GM18517 (cell line): ENCODE data around the gene EEF1G.

Experiments used
- ATAC-seq: cut with Tn5 transposase; IDR thresholded peaks from one replicate; pipeline ENCODE4 v1.9.1; 2021; ENCODE audit warnings: mild to moderate bottlenecking, moderate library complexity; ENCODE audit not compliant: unreplicated experiment

The EEF1G gene

GRCh38 chr11:62542111-62542745 lies 31.5 kb downstream of the EEF1G start:
- ATAC-seq, result no peak

- peak; percentile 56 for ATAC-seq
These were observed 32.6 kb downstream of the EEF1G start for GRCh38 chr11:62540804-62541701.

GRCh38 chr11:62539238-62539925 lies 34.3 kb downstream of the EEF1G start:
- no peak for ATAC-seq

- no peak for ATAC-seq
These were observed 35.0 kb downstream of the EEF1G start for GRCh38 chr11:62538470-62539237.

GRCh38 chr11:62536301-62536957 lies 37.3 kb downstream of the EEF1G start:
- ATAC-seq, result no peak

DNA sequence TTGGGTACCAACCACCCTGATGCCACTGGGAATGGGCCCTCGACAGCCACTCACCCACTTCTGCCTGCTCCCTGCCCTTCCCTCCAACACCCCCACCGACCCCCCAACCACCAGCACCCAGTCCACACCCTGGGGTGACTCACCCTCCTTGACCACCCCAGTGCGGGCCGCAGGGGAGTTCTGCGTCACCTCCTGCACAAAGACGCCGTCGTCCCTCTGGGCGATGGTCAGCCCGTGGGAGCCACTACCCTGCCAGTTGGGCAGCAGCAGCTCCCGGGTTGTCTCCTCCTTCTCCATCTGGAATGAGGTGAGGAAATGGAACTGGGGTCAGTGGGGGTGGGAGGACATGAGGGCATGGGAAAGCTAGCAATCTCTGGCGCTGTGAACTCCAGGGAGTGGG lies 37.9 kb downstream of the EEF1G start:
- ATAC-seq, result no peak

DNA sequence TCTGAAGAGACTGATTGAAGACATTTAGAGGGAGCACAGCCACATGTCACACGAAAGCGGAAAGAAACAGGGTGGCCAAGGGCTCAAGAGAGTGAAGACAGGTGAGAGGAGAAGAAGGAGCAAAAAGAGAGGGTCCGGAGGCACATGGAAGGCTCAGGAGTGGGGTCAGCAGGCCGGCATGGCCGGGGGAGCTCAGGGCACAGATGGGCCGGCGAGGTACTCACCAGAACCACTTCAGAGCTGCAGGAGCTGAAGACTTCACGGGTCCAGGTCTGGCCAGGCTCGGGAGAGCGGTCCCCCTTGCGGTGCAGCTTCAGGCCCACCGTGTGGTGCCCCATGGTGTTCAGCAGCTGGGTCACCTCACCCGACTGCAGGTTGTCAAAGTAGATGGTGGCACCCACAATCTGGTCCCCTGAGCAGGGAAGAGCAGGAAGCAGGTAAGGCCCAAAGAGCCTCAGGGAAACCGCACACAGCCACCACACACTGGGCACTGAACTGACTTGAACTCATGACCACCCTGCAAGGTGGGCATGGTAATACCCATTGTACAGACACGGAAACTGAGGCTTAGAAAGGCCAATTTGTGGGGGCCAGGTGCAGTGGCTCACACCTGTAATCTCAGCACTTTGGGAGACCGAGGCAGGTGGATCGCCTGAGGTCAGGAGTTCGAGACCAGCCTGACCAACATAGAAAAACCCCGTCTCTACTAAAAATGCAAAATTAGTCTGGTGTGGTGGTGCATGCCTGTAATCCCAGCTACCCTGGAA lies 38.7 kb downstream of the EEF1G start:
- no peak for ATAC-seq

DNA sequence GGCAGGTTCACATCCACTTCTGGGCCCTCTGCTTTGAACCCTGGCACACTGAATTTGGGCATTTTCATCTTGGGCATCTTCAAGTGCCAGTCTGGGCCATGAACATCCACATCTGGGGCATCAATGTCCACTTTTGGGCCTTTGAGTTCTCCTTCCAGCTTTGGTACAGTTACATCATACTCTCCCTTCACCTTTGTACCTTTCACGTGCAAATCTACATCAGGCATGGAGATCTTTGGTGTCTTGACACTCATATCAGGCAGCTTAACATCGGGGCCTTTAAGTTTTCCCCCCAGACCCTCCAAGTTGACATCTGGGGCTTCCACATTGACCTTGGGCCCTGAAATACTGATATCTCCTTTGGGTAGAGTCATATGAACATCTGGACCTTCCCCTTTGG lies 41.6 kb downstream of the EEF1G start:
- ATAC-seq, result no peak

DNA sequence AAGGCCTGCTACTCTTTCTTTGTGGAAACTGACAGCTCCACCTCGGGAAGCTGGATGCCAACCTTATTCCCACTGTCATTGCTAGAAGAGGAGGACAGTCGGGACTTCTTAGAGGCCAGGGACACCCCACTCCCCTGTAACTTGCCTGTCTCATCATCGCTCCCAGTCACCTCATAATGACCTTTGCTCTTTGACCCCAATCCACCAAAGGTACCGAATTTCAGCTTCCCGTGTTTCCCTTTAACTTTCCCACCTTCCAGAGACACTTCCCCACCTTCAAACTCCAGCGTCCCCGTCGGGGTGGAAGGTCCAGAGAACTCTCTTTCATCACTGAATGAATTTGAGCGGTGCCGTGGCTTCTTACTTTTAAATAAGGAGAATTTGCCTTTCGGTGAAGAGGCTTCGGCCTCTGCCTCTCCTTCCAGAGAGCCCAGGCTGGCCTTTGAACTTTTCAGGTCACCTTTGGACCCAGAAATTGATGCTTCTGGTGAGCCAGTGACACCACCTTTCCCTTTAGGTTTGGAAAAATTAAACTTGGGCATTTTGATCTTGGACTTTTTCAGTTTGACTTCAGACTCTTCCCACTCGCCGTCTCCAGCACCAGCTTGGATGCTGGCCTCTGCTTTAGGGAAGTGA lies 56.8 kb downstream of the EEF1G start:
- ATAC-seq, result no peak

DNA sequence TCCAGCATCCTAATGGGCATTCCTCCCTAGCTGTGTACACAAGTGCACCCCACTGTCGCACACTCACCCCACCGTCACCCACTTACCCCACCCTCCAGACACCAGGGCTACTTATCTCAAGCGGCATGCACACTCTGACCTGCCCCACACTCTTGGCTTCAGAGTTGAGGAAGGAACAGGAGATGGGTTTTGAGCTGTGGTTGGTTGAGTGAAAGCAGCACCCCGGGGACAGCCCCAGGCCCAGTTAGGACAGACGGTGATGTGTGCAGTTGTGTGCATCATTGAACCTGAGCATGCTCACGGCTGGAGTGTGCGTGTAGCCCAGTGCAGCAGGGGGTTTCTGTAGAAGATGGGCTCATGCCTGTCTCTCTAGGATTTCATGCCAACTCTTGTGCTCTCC lies 59.5 kb downstream of the EEF1G start:
- ATAC-seq, result no peak

- no peak for ATAC-seq
These were observed 60.1 kb downstream of the EEF1G start for GRCh38 chr11:62513626-62514025.

DNA sequence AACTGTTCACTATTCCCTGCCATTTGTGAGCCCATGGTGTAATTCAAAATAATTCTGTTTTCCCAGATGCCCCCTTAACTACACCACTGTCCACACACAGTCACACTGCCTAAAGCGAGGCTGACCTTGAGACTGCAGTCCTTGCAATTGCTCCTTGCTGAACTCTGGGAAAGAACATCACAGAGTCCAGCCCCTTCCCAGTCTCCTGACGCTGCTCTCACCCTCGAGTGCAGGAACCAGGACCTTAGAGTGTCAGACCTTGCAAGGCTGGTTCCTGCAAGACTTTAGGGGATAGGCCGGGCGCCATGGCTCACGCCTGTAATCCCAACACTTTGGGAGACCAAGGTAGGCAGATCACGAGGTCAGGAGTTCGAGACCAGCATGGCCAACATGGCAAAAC lies 60.7 kb downstream of the EEF1G start:
- ATAC-seq, result no peak
